Testis (tissue), 2 donors: Measurements from ENCODE around the gene PTGS2.

ENCODE experiments used
- POLR2A ChIP-seq: fragments of 450-650 bp; IDR thresholded peaks from one replicate; pipeline ENCODE4 v1.6.1; 2017; ENCODE audit warnings: antibody characterized with exemption, mild to moderate bottlenecking, moderate library complexity
- TF ChIP-seq, protein P1 (sequence below), 3 experiments: fragments of 450-650 bp in 2 of 3; fragments of 200-600 bp in 1 of 3; sonication (generic) in 1 of 3; IDR thresholded peaks; one replicate each; pipeline ENCODE4 v1.5.1; 2016 to 2019; ENCODE audit warnings: antibody characterized with exemption in 3 of 3, mild to moderate bottlenecking in 2 of 3, moderate library complexity in 1 of 3

DNA sequence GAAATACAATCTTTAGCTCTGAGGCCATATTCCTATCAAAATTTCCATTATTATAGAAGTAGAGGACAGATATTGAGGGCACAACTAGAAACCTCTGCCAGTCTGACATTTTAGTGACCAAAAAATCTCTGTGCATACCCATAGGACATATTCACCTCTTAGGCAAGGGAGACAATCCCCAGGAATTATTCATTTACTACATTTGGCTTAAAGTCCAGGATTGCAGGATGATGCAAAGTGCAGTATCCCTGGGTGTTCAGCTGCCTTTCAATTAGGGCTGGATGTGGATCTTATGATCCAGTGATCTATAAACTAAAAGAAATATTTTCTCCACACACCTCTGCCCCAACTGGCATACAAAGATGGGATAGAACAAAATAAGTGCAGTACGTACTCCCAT lies 50.9 kb downstream of the PTGS2 start:
- TF ChIP-seq, protein P1, sequence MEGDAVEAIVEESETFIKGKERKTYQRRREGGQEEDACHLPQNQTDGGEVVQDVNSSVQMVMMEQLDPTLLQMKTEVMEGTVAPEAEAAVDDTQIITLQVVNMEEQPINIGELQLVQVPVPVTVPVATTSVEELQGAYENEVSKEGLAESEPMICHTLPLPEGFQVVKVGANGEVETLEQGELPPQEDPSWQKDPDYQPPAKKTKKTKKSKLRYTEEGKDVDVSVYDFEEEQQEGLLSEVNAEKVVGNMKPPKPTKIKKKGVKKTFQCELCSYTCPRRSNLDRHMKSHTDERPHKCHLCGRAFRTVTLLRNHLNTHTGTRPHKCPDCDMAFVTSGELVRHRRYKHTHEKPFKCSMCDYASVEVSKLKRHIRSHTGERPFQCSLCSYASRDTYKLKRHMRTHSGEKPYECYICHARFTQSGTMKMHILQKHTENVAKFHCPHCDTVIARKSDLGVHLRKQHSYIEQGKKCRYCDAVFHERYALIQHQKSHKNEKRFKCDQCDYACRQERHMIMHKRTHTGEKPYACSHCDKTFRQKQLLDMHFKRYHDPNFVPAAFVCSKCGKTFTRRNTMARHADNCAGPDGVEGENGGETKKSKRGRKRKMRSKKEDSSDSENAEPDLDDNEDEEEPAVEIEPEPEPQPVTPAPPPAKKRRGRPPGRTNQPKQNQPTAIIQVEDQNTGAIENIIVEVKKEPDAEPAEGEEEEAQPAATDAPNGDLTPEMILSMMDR (IDR thresholded peaks at IDR 0.05), result no peak
- TF ChIP-seq POLR2A, result no peak
